Measurements from ENCODE around the gene TACC3. TPM values are rescaled to one million over a fixed set of nuclear protein-coding genes. Genes with fewer than 3 reads are reported as not detected.

The TACC3 gene
- total and polyA plus RNA-seq, 9 donors = 8.9 to 37.9 (median 30.7) TPM

GRCh38 chr4:1713003-1713851, 8.1 kb upstream of the TACC3 start:
- WGBS (ENCODE audit: insufficient coverage) = 14% methylated on average over 20 of the region's 35 CpGs
- Histone ChIP-seq H3K27ac (ENCODE audit: low read length) (peak overlapping the region; percentile 83), H3K4me1 (ENCODE audit: control insufficient read depth, insufficient read depth, low read length) (peaks cover 18% of the 10 kb centered on the region)

GRCh38 chr4:1714303-1715001, 6.9 kb upstream of the TACC3 start:
- Histone ChIP-seq H3K4me1 (ENCODE audit: control insufficient read depth, insufficient read depth, low read length) (peaks cover 22% of the 10 kb centered on the region), H3K27ac (ENCODE audit: low read length) (no peak overlapping the region), H3K4me3 (ENCODE audit: low read length) (no peak overlapping the region), H3K9me3 (replicated peaks; ENCODE audit: control insufficient read depth, low read depth, low read length) (no peaks in the 10 kb centered on the region), H3K27me3 (ENCODE audit: control insufficient read depth, insufficient read depth, low read length) (no peaks in the 10 kb centered on the region), H3K36me3 (ENCODE audit: control insufficient read depth, insufficient read depth, low read length) (peaks cover 25% of the 10 kb centered on the region)
- WGBS (ENCODE audit: insufficient coverage) = 42% methylated on average over 3 of the region's 9 CpGs
- no peak for DNase-seq

More at GRCh38 chr4:1713003-1713851, 8.1 kb upstream of the TACC3 start:
- Histone ChIP-seq H3K4me3 (ENCODE audit: low read length) (peak overlapping the region; percentile 62), H3K36me3 (ENCODE audit: control insufficient read depth, insufficient read depth, low read length) (peaks cover 23% of the 10 kb centered on the region), H3K9me3 (replicated peaks; ENCODE audit: control insufficient read depth, low read depth, low read length) (no peaks in the 10 kb centered on the region), H3K27me3 (ENCODE audit: control insufficient read depth, insufficient read depth, low read length) (no peaks in the 10 kb centered on the region)
- no peak for DNase-seq

GRCh38 chr4:1715002-1715758, 6.1 kb upstream of the TACC3 start:
- DNase-seq = peak; percentile 39
- 71% methylated on average over 12 of the region's 16 CpGs for WGBS (ENCODE audit: insufficient coverage)
- peak overlapping the region; percentile 42 for H3K27ac ChIP-seq (ENCODE audit: low read length)

GRCh38 chr4:1716065-1716945, 5.0 kb upstream of the TACC3 start:
- no peak overlapping the region for H3K4me3 ChIP-seq (ENCODE audit: low read length)
- no peak overlapping the region for H3K27ac ChIP-seq (ENCODE audit: low read length)
- peaks cover 18% of the 10 kb centered on the region for H3K36me3 ChIP-seq (ENCODE audit: control insufficient read depth, insufficient read depth, low read length)
- peaks cover 19% of the 10 kb centered on the region for H3K4me1 ChIP-seq (ENCODE audit: control insufficient read depth, insufficient read depth, low read length)
- H3K9me3 ChIP-seq (replicated peaks; ENCODE audit: control insufficient read depth, low read depth, low read length) = no peaks in the 10 kb centered on the region
- WGBS (ENCODE audit: insufficient coverage) = 66% methylated on average over 8 of the region's 15 CpGs
- H3K27me3 ChIP-seq (ENCODE audit: control insufficient read depth, insufficient read depth, low read length) = no peaks in the 10 kb centered on the region
- no peak for DNase-seq

More at GRCh38 chr4:1715002-1715758, 6.1 kb upstream of the TACC3 start:
- Histone ChIP-seq H3K4me1 (ENCODE audit: control insufficient read depth, insufficient read depth, low read length) (peaks cover 28% of the 10 kb centered on the region), H3K27me3 (ENCODE audit: control insufficient read depth, insufficient read depth, low read length) (no peaks in the 10 kb centered on the region), H3K36me3 (ENCODE audit: control insufficient read depth, insufficient read depth, low read length) (peaks cover 19% of the 10 kb centered on the region), H3K4me3 (ENCODE audit: low read length) (no peak overlapping the region), H3K9me3 (replicated peaks; ENCODE audit: control insufficient read depth, low read depth, low read length) (no peaks in the 10 kb centered on the region)

- Histone ChIP-seq H3K27ac (ENCODE audit: low read length) (no peak overlapping the region), H3K4me3 (ENCODE audit: low read length) (no peak overlapping the region), H3K27me3 (ENCODE audit: control insufficient read depth, insufficient read depth, low read length) (no peaks in the 10 kb centered on the region), H3K9me3 (replicated peaks; ENCODE audit: control insufficient read depth, low read depth, low read length) (no peaks in the 10 kb centered on the region), H3K36me3 (ENCODE audit: control insufficient read depth, insufficient read depth, low read length) (peaks cover 21% of the 10 kb centered on the region), H3K4me1 (ENCODE audit: control insufficient read depth, insufficient read depth, low read length) (peaks cover 26% of the 10 kb centered on the region)
- DNase-seq = no peak
- WGBS (ENCODE audit: insufficient coverage) = 89% methylated on average over 31 of the region's 32 CpGs
Measured at GRCh38 chr4:1717129-1718094, 3.9 kb upstream of the TACC3 start.

GRCh38 chr4:1718095-1718850, 3.0 kb upstream of the TACC3 start:
- Histone ChIP-seq H3K36me3 (ENCODE audit: control insufficient read depth, insufficient read depth, low read length) (peaks cover 27% of the 10 kb centered on the region), H3K4me3 (ENCODE audit: low read length) (no peak overlapping the region), H3K27ac (ENCODE audit: low read length) (no peak overlapping the region), H3K4me1 (ENCODE audit: control insufficient read depth, insufficient read depth, low read length) (peaks cover 29% of the 10 kb centered on the region), H3K27me3 (ENCODE audit: control insufficient read depth, insufficient read depth, low read length) (no peaks in the 10 kb centered on the region), H3K9me3 (replicated peaks; ENCODE audit: control insufficient read depth, low read depth, low read length) (no peaks in the 10 kb centered on the region)
- DNase-seq = no peak
- 87% methylated on average over 28 of the region's 31 CpGs for WGBS (ENCODE audit: insufficient coverage)

- Histone ChIP-seq H3K4me1 (ENCODE audit: control insufficient read depth, insufficient read depth, low read length) (peaks cover 28% of the 10 kb centered on the region), H3K36me3 (ENCODE audit: control insufficient read depth, insufficient read depth, low read length) (peaks cover 33% of the 10 kb centered on the region), H3K4me3 (ENCODE audit: low read length) (peak overlapping the region; percentile 71), H3K27ac (ENCODE audit: low read length) (peak overlapping the region; percentile 76), H3K27me3 (ENCODE audit: control insufficient read depth, insufficient read depth, low read length) (no peaks in the 10 kb centered on the region), H3K9me3 (replicated peaks; ENCODE audit: control insufficient read depth, low read depth, low read length) (no peaks in the 10 kb centered on the region)
- peak; percentile 63 for DNase-seq
- under 1% methylated on average over 74 of the region's 79 CpGs for WGBS (ENCODE audit: insufficient coverage)
Measured at GRCh38 chr4:1720163-1720983, 948 bp upstream of the TACC3 start.

Measured in muscle of leg (tissue), 11 donors.